Neuronal stem cell (in vitro differentiated cells): ENCODE data around the gene CDC42EP3.

Source experiments
- DNase-seq: peaks from one replicate; pipeline ENCODE4 v3.0.0-alpha.2; 2013; ENCODE audit warnings: low spot score
- H2AFZ ChIP-seq: one replicate; pipeline ENCODE4 v1.6.1; 2013; ENCODE audit warnings: mild to moderate bottlenecking, low read length, inconsistent platforms
- H2AK5ac ChIP-seq: 2 replicates; pipeline ENCODE4 v1.6.1; 2013; ENCODE audit warnings: low read depth, mild to moderate bottlenecking, inconsistent platforms, low read length, moderate library complexity, mixed read lengths
- H2BK120ac ChIP-seq: 2 replicates; pipeline ENCODE4 v1.6.1; 2013; ENCODE audit warnings: low read depth, mild to moderate bottlenecking, inconsistent platforms, low read length, moderate library complexity, mixed read lengths
- H2BK12ac ChIP-seq: one replicate; pipeline ENCODE4 v1.6.1; 2013; ENCODE audit warnings: low read length, inconsistent platforms
- H2BK15ac ChIP-seq: 2 replicates; pipeline ENCODE4 v1.6.1; 2013; ENCODE audit warnings: mild to moderate bottlenecking, low read length, inconsistent platforms, mixed read lengths
- H2BK5ac ChIP-seq: one replicate; pipeline ENCODE4 v1.6.1; 2013; ENCODE audit warnings: inconsistent platforms, mild to moderate bottlenecking, low read length, moderate library complexity
- H3K14ac ChIP-seq: one replicate; pipeline ENCODE4 v1.6.1; 2013; ENCODE audit warnings: low read length, inconsistent platforms
- H3K18ac ChIP-seq: 2 replicates; pipeline ENCODE4 v1.6.1; 2013; ENCODE audit warnings: low read length, inconsistent platforms
- H3K23ac ChIP-seq: 2 replicates; pipeline ENCODE4 v1.6.1; 2013; ENCODE audit warnings: low read depth, mild to moderate bottlenecking, mixed read lengths, low read length, inconsistent platforms; ENCODE audit not compliant: poor library complexity
- H3K27ac ChIP-seq: replicated peaks from 3 replicates; pipeline ENCODE4 v1.5.1; 2013; ENCODE audit warnings: low read length, inconsistent platforms
- H3K27me3 ChIP-seq, 3 experiments: 2 replicates each; pipeline ENCODE4 v1.6.1; 2013; ENCODE audit warnings: low read length in 3 of 3, mild to moderate bottlenecking in 2 of 3, inconsistent platforms in 1 of 3, low read depth in 1 of 3, mixed read lengths in 1 of 3, moderate library complexity in 1 of 3; ENCODE audit not compliant: control insufficient read depth in 3 of 3, insufficient read depth in 3 of 3
- H3K36me3 ChIP-seq, 2 donors: replicated peaks in 1 of 2; 2 replicates each; pipeline ENCODE4 v1.6.1; 2013; ENCODE audit warnings: low read length in 2 of 2; ENCODE audit not compliant: control insufficient read depth in 2 of 2, insufficient read depth in 2 of 2
- H3K4ac ChIP-seq: 2 replicates; pipeline ENCODE4 v1.6.1; 2013; ENCODE audit warnings: inconsistent platforms, mild to moderate bottlenecking, low read length, moderate library complexity
- H3K4me1 ChIP-seq, 2 donors: 1 replicate in 1 of 2; 2 replicates in 1 of 2; pipeline ENCODE4 v1.6.1; 2013; ENCODE audit warnings: low read length in 2 of 2, low read depth in 1 of 2; ENCODE audit not compliant: control insufficient read depth in 2 of 2, insufficient read depth in 1 of 2
- H3K4me2 ChIP-seq: one replicate; pipeline ENCODE4 v1.6.1; 2013; ENCODE audit warnings: mild to moderate bottlenecking, low read length, inconsistent platforms; ENCODE audit not compliant: insufficient read depth, poor library complexity, severe bottlenecking
- H3K4me3 ChIP-seq, 2 donors: 2 replicates each; pipeline ENCODE4 v1.5.1; 2013; ENCODE audit warnings: low read length in 2 of 2, mild to moderate bottlenecking in 2 of 2, inconsistent platforms in 1 of 2, moderate library complexity in 1 of 2
- H3K79me1 ChIP-seq: one replicate; pipeline ENCODE4 v1.6.1; 2013; ENCODE audit warnings: low read depth, mild to moderate bottlenecking, inconsistent platforms, low read length, moderate library complexity
- H3K9ac ChIP-seq: one replicate; pipeline ENCODE4 v1.6.1; 2013; ENCODE audit warnings: mild to moderate bottlenecking, low read depth, low read length, inconsistent platforms; ENCODE audit not compliant: poor library complexity
- H3K9me3 ChIP-seq, 2 donors: replicated peaks in 1 of 2; 2 replicates each; pipeline versions ENCODE3 to v1.6.1; 2013; ENCODE audit warnings: low read length in 2 of 2, mild to moderate bottlenecking in 2 of 2, inconsistent platforms in 1 of 2, low read depth in 1 of 2, mixed read lengths in 1 of 2, moderate library complexity in 1 of 2; ENCODE audit not compliant: control insufficient read depth in 2 of 2, insufficient read depth in 1 of 2
- H4K8ac ChIP-seq: one replicate; pipeline ENCODE4 v1.6.1; 2013; ENCODE audit warnings: low read depth, mild to moderate bottlenecking, inconsistent platforms, low read length, moderate library complexity
- H4K91ac ChIP-seq: one replicate; pipeline ENCODE4 v1.6.1; 2013; ENCODE audit warnings: low read length, low read depth, mild to moderate bottlenecking, inconsistent platforms; ENCODE audit not compliant: poor library complexity
- WGBS, 2 donors: extraction: QIAGEN DNeasy Blood & Tissue Kit; methylation state at CpG; one replicate each; pipeline ENCODE4 v1.1.7; 2013; ENCODE audit warnings: missing lambda C conversion rate in 2 of 2, mixed read lengths in 1 of 2; ENCODE audit not compliant: insufficient read length in 2 of 2, insufficient replicate concordance in 1 of 2; ENCODE audit errors: extremely low coverage in 2 of 2; 5-methylcytosine and 5-hydroxymethylcytosine counted together

CDC42EP3 gene

DNA sequence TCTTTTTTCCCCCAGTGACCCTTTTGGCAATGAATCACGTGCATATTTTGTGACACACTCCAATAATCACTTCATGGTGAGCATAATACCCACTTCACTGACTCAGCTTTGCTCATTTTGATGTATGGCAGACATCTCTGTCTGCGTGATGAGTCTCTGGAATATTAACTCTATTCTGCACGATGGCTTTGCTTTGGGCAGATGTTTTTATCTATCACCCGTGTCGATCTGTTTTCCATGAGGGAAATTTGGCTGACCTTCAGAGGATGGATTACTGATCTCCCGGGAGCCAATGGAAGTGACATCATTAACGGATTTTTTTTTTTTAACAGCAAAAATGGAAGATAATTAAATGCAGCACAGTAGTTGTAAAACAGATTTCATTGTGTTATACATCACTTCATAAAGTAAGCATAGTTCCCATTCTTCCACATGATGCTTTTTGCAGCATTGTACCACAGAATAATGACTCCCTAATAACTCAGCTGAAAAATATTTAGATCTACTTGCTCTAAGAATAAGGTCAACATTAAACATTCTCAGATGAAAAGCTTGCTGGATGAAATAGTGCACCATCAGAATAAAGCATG is 29.8 kb downstream of the CDC42EP3 start:
- H2AK5ac ChIP-seq: no peak overlapping the region

GRCh38 chr2:37639631-37640030 is 31.8 kb downstream of the CDC42EP3 start:
- WGBS, 2 donors: no CpG with 5 or more reads among the region's 3 CpGs

More for the DNA sequence above, 29.8 kb downstream of the CDC42EP3 start:
- no CpG with 5 or more reads among the region's 7 CpGs for WGBS, 2 donors
- Histone ChIP-seq H3K4me1 (peaks cover 0 to 2% of the 10 kb centered on the region in 2 donors), H2BK15ac (no peak overlapping the region), H3K9me3 (peaks cover 0 to 18% of the 10 kb centered on the region in 2 donors), H3K27ac (no peak overlapping the region), H3K4me2 (no peak overlapping the region), H2AFZ (no peak overlapping the region), H3K9ac (no peak overlapping the region), H3K36me3 (peaks cover 15 to 59% of the 10 kb centered on the region in 2 donors), H3K23ac (no peak overlapping the region), H3K4ac (no peak overlapping the region), H3K18ac (no peak overlapping the region), H2BK12ac (no peak overlapping the region), H3K79me1 (no peaks in the 10 kb centered on the region), H3K4me3 (no peak overlapping the region), H4K8ac (no peak overlapping the region), H4K91ac (no peak overlapping the region), H2BK5ac (no peak overlapping the region), H3K14ac (no peak overlapping the region), H2BK120ac (no peak overlapping the region), H3K27me3 (no peaks in the 10 kb centered on the region)
- DNase-seq: no peak

DNA sequence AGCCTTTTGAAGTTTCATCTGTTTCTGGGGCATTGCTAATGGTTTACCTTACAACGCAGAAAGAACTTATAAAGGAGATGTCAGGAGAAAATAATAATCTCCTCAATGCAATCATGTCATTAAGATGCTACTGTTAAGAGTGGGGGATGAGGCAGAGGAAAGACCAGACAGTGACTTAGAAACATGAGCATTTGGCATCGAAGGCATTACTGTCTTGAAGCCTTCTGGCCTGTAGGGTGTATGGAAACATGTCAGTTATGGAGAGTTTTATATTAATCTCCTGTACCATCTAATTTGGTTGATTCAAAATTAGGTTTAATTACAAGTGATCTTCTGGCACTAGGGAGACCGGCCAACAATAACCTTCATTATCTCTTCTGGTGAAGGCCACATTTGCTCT is 32.5 kb downstream of the CDC42EP3 start:
- Histone ChIP-seq H3K4me1 (peaks cover 0 to 10% of the 10 kb centered on the region in 2 donors), H2BK15ac (no peak overlapping the region), H3K4ac (no peak overlapping the region), H3K27me3 (no peaks in the 10 kb centered on the region), H3K18ac (no peak overlapping the region), H3K36me3 (peaks cover under 1 to 32% of the 10 kb centered on the region in 2 donors), H4K91ac (no peak overlapping the region), H3K9me3 (peaks cover 0 to 3% of the 10 kb centered on the region in 2 donors), H3K4me2 (no peak overlapping the region), H2BK5ac (no peak overlapping the region), H3K23ac (no peak overlapping the region), H3K14ac (no peak overlapping the region), H3K4me3 (no peak overlapping the region), H3K9ac (no peak overlapping the region), H2AFZ (no peak overlapping the region), H2BK12ac (no peak overlapping the region), H3K27ac (no peak overlapping the region), H3K79me1 (no peaks in the 10 kb centered on the region), H2AK5ac (no peak overlapping the region), H4K8ac (no peak overlapping the region), H2BK120ac (no peak overlapping the region)
- no peak for DNase-seq
- no CpG with 5 or more reads among the region's 3 CpGs for WGBS, 2 donors

More at GRCh38 chr2:37639631-37640030, 31.8 kb downstream of the CDC42EP3 start:
- DNase-seq: no peak
- no peak overlapping the region for H3K4me2 ChIP-seq
- no peak overlapping the region for H4K91ac ChIP-seq
- H3K27me3 ChIP-seq: no peaks in the 10 kb centered on the region
- no peak overlapping the region for H3K4me3 ChIP-seq
- no peak overlapping the region for H2BK15ac ChIP-seq
- H3K18ac ChIP-seq: no peak overlapping the region
- H3K9me3 ChIP-seq: peaks cover 0 to 10% of the 10 kb centered on the region in 2 donors
- H2BK12ac ChIP-seq: no peak overlapping the region
- no peak overlapping the region for H3K27ac ChIP-seq
- no peak overlapping the region for H2AK5ac ChIP-seq
- no peak overlapping the region for H3K23ac ChIP-seq
- no peak overlapping the region for H3K9ac ChIP-seq
- H3K79me1 ChIP-seq: no peaks in the 10 kb centered on the region
- H2AFZ ChIP-seq: no peak overlapping the region
- no peak overlapping the region for H3K4ac ChIP-seq
- no peak overlapping the region for H3K14ac ChIP-seq
- H3K4me1 ChIP-seq: peaks cover 0 to 10% of the 10 kb centered on the region in 2 donors
- H2BK120ac ChIP-seq: no peak overlapping the region
- peaks cover 5 to 38% of the 10 kb centered on the region in 2 donors for H3K36me3 ChIP-seq
- H2BK5ac ChIP-seq: no peak overlapping the region
- H4K8ac ChIP-seq: no peak overlapping the region

- H3K23ac ChIP-seq: no peak overlapping the region
- H2BK5ac ChIP-seq: no peak overlapping the region
- H3K9ac ChIP-seq: no peak overlapping the region
- no peak overlapping the region for H3K27ac ChIP-seq
- H3K4me1 ChIP-seq: peaks cover 0 to 13% of the 10 kb centered on the region in 2 donors
- no peak overlapping the region for H2BK15ac ChIP-seq
- WGBS, 2 donors: no CpG with 5 or more reads among the region's 2 CpGs
- H3K9me3 ChIP-seq: peaks cover 0 to 2% of the 10 kb centered on the region in 2 donors
- H3K4me3 ChIP-seq: no peak overlapping the region
- no peak overlapping the region for H3K14ac ChIP-seq
- no peak overlapping the region for H4K91ac ChIP-seq
- H2AK5ac ChIP-seq: no peak overlapping the region
- H2BK12ac ChIP-seq: no peak overlapping the region
- H3K27me3 ChIP-seq: no peaks in the 10 kb centered on the region
- DNase-seq: no peak
- H3K79me1 ChIP-seq: no peaks in the 10 kb centered on the region
- no peak overlapping the region for H3K4me2 ChIP-seq
- no peak overlapping the region for H2AFZ ChIP-seq
- no peak overlapping the region for H4K8ac ChIP-seq
- peaks cover 0 to 22% of the 10 kb centered on the region in 2 donors for H3K36me3 ChIP-seq
- H3K18ac ChIP-seq: no peak overlapping the region
- H3K4ac ChIP-seq: no peak overlapping the region
- no peak overlapping the region for H2BK120ac ChIP-seq
Measured at GRCh38 chr2:37637985-37638384, 33.5 kb downstream of the CDC42EP3 start.
